GM12891 (cell line): ENCODE measurements around the gene SPDYE4.

Source experiments
- DNase-seq: peaks from one replicate; pipeline ENCODE4 v3.0.0; 2011; ENCODE audit warnings: low spot score; ENCODE audit not compliant: insufficient read length
- FAIRE-seq: peaks from 2 replicates; lab custom pipeline; 2011; peaks lifted over from hg19 to GRCh38; lab: Jason Lieb, UNC
- PAX5 ChIP-seq: IDR thresholded peaks from 2 replicates; pipeline ENCODE4 v1.6.1; 2011; ENCODE audit warnings: low read length, moderate library complexity, mild to moderate bottlenecking; ENCODE audit not compliant: insufficient read depth, severe bottlenecking
- POLR2A ChIP-seq: IDR thresholded peaks from 2 replicates; pipeline ENCODE4 v1.6.1; 2011; ENCODE audit warnings: low read depth, low read length, control low read depth
- POLR2AphosphoS5 ChIP-seq: IDR thresholded peaks from 2 replicates; pipeline ENCODE4 v1.6.1; 2011; ENCODE audit warnings: low read depth, low read length, control low read depth
- POU2F2 ChIP-seq: IDR thresholded peaks from 2 replicates; pipeline ENCODE4 v1.6.1; 2011; ENCODE audit warnings: low read depth, mild to moderate bottlenecking, control low read depth, low read length, moderate library complexity
- SPI1 ChIP-seq: IDR thresholded peaks from 2 replicates; pipeline ENCODE4 v1.6.1; 2011; ENCODE audit warnings: low read depth, low read length, control low read depth
- TAF1 ChIP-seq: IDR thresholded peaks from 2 replicates; pipeline ENCODE4 v1.6.1; 2011; ENCODE audit warnings: low read depth, low read length, control low read depth

SPDYE4 gene

GRCh38 chr17:8785547-8786413 is 27.4 kb upstream of the SPDYE4 start:
- peak; percentile 42 for DNase-seq

GRCh38 chr17:8782176-8782575 is 23.8 kb upstream of the SPDYE4 start:
- FAIRE-seq (no peak), DNase-seq (no peak)
- TF ChIP-seq PAX5 (no peak), POLR2AphosphoS5 (no peak), POLR2A (no peak), SPI1 (no peak), POU2F2 (no peak), TAF1 (no peak)

More at GRCh38 chr17:8785547-8786413, 27.4 kb upstream of the SPDYE4 start:
- no peak for FAIRE-seq
- TF ChIP-seq POLR2AphosphoS5, result no peak
- TF ChIP-seq TAF1, result no peak
- TF ChIP-seq PAX5, result no peak
- TF ChIP-seq POLR2A, result no peak
- no peak for TF ChIP-seq POU2F2
- TF ChIP-seq SPI1, result no peak

- DNase-seq (no peak), FAIRE-seq (no peak)
- TF ChIP-seq POU2F2, result no peak
- TF ChIP-seq TAF1, result no peak
- TF ChIP-seq PAX5, result no peak
- TF ChIP-seq SPI1, result no peak
- no peak for TF ChIP-seq POLR2A
- TF ChIP-seq POLR2AphosphoS5, result no peak
Observed at GRCh38 chr17:8781776-8782175, 23.4 kb upstream of the SPDYE4 start.

- TF ChIP-seq TAF1 (no peak), SPI1 (no peak), PAX5 (no peak), POLR2A (no peak), POU2F2 (no peak), POLR2AphosphoS5 (no peak)
- no peak for FAIRE-seq
- DNase-seq, result no peak
Observed at GRCh38 chr17:8776881-8777280, 18.5 kb upstream of the SPDYE4 start.

GRCh38 chr17:8776248-8776647 is 17.9 kb upstream of the SPDYE4 start:
- FAIRE-seq, result no peak

GRCh38 chr17:8766731-8767130 is 8.4 kb upstream of the SPDYE4 start:
- TF ChIP-seq PAX5, result no peak
- TF ChIP-seq SPI1, result no peak
- TF ChIP-seq POLR2A, result no peak
- FAIRE-seq, result no peak

More at GRCh38 chr17:8776248-8776647, 17.9 kb upstream of the SPDYE4 start:
- no peak for DNase-seq
- TF ChIP-seq PAX5 (no peak), TAF1 (no peak), POU2F2 (no peak), POLR2A (no peak), POLR2AphosphoS5 (no peak), SPI1 (no peak)

GRCh38 chr17:8762012-8762411 is 3.7 kb upstream of the SPDYE4 start:
- TF ChIP-seq POU2F2 (no peak), PAX5 (no peak), POLR2A (no peak), TAF1 (no peak), POLR2AphosphoS5 (no peak), SPI1 (no peak)
- FAIRE-seq (no peak), DNase-seq (no peak)

More at GRCh38 chr17:8766731-8767130, 8.4 kb upstream of the SPDYE4 start:
- DNase-seq, result no peak

- TF ChIP-seq POLR2AphosphoS5, result no peak
- TF ChIP-seq POU2F2, result no peak
- no peak for TF ChIP-seq PAX5
- no peak for TF ChIP-seq TAF1
- TF ChIP-seq SPI1, result no peak
- no peak for TF ChIP-seq POLR2A
- FAIRE-seq (no peak), DNase-seq (no peak)
Observed at GRCh38 chr17:8757189-8757588, 1.2 kb downstream of the SPDYE4 start.

- TF ChIP-seq TAF1 (no peak), PAX5 (no peak), POLR2AphosphoS5 (no peak), SPI1 (no peak)
- FAIRE-seq (no peak), DNase-seq (no peak)
Observed at GRCh38 chr17:8755590-8756255, 2.6 kb downstream of the SPDYE4 start.
